Measurements from ENCODE around the gene PRSS48.

DNA sequence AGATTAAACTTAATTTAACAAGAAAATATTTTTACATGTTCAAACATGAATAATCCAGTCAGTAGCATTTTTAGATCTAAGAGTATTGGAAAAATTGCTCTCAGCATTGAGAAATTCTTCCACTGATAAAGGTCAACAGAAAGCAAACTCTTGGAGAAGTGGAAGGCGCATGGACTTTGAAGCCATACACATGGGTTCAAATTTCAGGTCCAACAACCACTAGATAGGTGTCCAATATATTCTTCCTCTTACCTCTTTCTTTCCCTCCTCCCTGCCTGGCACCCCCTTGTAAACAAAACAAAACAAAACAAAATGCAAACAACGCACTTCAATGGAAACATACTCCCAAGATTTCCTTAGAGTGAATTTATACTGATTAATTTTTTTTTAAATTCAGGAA is 28.4 kb upstream of the PRSS48 start:
- TF ChIP-seq, protein P1, sequence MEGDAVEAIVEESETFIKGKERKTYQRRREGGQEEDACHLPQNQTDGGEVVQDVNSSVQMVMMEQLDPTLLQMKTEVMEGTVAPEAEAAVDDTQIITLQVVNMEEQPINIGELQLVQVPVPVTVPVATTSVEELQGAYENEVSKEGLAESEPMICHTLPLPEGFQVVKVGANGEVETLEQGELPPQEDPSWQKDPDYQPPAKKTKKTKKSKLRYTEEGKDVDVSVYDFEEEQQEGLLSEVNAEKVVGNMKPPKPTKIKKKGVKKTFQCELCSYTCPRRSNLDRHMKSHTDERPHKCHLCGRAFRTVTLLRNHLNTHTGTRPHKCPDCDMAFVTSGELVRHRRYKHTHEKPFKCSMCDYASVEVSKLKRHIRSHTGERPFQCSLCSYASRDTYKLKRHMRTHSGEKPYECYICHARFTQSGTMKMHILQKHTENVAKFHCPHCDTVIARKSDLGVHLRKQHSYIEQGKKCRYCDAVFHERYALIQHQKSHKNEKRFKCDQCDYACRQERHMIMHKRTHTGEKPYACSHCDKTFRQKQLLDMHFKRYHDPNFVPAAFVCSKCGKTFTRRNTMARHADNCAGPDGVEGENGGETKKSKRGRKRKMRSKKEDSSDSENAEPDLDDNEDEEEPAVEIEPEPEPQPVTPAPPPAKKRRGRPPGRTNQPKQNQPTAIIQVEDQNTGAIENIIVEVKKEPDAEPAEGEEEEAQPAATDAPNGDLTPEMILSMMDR (IDR thresholded peaks at IDR 0.05; ENCODE audit: low read depth, low read length): no peak
- TF ChIP-seq EZH2phosphoT487 (IDR thresholded peaks at IDR 0.05; ENCODE audit: low read depth): no peak

Data from OCI-LY3 (cell line).